Islet of Langerhans (tissue), 1 donor: ENCODE results near the gene PTPN11.
"Not testable (repeated sequence)": the region's sequence is repeated elsewhere in the genome, so short reads cannot be mapped to it uniquely, and the experiment has no call there.

ENCODE experiments used
- FAIRE-seq: peaks from one replicate; lab custom pipeline; 2011; peaks lifted over from hg19 to GRCh38; lab: Jason Lieb, UNC

PTPN11 gene

GRCh38 chr12:112514926-112515642, 96.3 kb downstream of the PTPN11 start:
- no peak for FAIRE-seq

DNA sequence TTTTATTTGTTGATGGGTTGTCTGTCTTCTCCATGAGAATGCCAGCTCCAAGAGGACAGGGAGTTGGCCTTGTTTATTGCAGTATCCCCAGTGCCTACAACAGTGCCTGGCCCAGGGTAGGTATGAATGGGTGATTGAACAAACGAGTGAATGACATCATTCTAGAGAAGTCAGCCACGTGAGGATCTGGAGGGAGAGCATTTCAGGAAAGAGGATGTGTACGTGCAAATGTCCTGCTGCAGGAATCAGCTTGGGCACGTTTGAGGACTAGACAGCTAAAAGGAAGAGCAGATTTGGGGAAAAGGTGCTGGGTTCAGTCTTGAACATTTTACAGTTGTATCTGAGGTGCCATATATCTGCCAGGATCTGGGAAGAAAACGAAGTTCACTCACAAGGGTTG, 97.1 kb downstream of the PTPN11 start:
- FAIRE-seq, result no peak

- FAIRE-seq, result no peak
Measured at GRCh38 chr12:112517730-112518364, 99.1 kb downstream of the PTPN11 start.

DNA sequence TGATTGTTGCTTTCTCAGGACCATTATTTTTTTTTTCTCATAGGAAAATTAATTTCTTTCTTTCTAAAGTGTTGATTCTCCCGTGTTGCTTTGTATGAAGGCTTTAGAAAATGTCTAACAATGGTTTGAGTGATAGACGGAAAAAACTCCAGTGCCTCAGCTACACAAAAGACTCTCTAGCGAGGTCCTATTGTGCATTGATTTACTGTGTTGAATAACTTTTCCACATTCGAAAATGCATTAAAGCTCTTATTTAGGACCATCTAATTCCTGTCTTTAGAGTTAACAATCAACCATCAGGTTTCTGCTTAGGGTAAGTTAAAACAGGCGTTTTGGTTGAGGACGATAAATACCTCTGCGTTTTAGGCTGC, 99.6 kb downstream of the PTPN11 start:
- no peak for FAIRE-seq

DNA sequence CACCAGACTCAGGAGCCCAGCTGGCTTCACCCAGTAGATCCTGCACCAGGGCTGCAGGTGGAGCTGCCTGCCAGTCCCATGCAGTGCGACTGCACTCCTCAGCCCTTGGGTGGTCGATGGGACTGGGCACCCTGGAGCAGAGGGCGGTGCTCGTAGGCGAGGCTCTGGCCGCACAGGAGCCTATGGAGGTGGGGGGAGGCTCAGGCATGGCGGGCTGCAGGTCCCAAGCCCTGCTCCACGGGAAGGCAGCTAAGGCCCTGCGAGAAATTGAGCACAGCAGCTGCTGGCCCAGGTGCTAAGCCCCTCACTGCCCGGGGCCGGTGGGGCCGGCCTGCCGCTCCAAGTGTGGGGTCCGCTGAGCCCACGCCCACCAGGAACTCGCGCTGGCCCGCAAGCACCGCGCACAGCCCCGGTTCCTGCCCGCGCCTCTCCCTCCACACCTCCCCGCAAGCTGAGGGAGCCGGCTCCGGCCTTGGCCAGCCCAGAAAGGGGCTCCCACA, 101.1 kb downstream of the PTPN11 start:
- FAIRE-seq, result not testable (repeated sequence)

GRCh38 chr12:112523856-112524255, 105.1 kb downstream of the PTPN11 start:
- no peak for FAIRE-seq

- no peak for FAIRE-seq
Measured at GRCh38 chr12:112524269-112524668, 105.5 kb downstream of the PTPN11 start.

DNA sequence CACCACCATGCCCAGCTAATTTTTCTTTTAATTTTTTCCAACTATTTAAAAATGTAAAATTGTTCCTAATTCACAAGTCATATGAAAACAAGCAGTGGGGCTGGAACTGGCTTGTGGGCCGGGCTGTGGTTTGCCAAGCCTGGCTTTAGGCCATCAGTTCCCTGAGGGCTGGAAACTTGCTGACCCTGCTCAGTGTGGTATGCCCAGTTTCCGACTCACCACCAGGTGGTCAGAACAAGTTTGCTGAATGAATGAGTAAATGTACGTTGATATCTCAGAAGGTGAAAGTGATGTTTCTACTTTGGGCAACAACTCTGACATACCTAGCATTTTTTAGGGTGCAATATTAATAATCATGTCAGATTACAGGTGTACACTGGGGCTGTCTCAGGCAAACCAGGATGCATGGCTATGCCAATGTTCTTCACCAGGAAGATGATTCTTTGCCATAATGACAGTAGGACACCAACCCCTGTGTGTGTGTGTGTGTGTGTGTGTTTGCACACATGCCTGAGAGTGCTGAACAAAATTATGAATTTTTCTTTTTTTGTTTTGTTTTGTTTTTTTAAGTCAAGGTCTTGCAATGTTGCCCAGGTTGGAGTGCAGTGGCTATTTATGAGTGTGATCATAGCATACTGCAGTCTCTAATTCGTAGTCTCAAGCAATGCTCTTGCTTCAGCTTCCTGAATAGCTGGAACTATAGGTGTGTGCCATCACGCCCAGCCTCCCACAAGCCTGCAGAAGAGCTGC, 106.1 kb downstream of the PTPN11 start:
- no peak for FAIRE-seq

- FAIRE-seq, result no peak
Measured at GRCh38 chr12:112525426-112525809, 106.7 kb downstream of the PTPN11 start.

GRCh38 chr12:112527082-112527481, 108.3 kb downstream of the PTPN11 start:
- FAIRE-seq, result no peak

- FAIRE-seq, result no peak
Measured at GRCh38 chr12:112527501-112527900, 108.8 kb downstream of the PTPN11 start.

GRCh38 chr12:112528521-112528920, 109.8 kb downstream of the PTPN11 start:
- no peak for FAIRE-seq

DNA sequence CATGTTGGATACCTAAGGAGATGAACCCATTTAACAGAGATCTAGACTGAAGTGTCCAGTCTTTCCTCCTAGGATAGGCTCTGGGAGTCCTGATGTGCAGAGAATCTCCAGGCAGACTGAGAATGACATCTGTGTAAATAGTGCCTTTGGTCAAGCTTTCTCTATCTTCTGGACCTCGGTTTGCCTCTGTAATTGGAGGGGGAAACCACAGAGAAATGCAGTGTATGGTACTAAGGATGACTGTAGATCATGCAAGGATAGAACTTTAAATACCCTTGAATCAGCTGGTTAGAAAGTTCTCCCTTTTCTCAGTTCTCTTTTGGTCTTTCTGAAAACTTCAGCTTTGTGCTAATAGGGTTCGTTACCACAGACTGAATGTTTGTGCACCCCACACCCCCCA, 112.2 kb downstream of the PTPN11 start:
- FAIRE-seq, result no peak

DNA sequence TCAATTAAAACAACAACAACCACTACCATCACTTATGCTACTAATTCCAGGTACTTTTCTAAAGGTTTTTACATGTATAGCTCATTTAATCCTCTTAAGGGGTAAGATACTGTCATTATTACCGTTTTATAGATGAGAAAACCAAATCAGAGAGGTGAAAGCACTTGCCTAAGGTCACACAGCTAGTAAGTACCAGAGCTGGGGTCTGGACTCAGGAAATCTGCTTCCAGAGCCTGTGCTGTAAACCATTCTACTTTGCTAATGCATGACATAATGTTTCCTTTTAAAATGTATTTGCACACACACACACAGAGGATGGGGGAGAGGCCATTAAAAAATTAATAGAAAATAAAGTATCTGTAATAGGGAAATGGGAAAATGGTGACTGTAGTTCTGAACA, 113.4 kb downstream of the PTPN11 start:
- no peak for FAIRE-seq

DNA sequence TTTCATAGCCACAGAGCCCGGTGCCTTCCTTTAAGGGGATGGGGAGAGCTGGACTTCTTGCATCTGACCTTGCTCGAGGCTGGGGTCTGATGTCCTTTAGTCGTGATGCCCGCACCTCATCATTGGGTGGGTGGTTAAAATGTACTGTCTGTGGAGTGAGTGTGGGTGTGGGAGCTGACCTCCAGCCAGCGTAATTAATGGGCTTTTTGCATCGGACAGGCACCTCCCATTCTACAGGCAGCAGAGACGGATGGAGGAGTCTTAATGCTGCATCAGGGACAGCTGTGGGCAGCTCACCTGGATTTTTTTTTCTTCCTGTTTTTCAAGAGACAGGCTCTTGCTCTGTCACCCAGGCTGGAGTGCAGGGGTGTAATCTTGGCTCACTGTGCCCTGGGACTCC, 114.8 kb downstream of the PTPN11 start:
- no peak for FAIRE-seq

GRCh38 chr12:112535017-112535416, 116.3 kb downstream of the PTPN11 start:
- FAIRE-seq, result no peak

DNA sequence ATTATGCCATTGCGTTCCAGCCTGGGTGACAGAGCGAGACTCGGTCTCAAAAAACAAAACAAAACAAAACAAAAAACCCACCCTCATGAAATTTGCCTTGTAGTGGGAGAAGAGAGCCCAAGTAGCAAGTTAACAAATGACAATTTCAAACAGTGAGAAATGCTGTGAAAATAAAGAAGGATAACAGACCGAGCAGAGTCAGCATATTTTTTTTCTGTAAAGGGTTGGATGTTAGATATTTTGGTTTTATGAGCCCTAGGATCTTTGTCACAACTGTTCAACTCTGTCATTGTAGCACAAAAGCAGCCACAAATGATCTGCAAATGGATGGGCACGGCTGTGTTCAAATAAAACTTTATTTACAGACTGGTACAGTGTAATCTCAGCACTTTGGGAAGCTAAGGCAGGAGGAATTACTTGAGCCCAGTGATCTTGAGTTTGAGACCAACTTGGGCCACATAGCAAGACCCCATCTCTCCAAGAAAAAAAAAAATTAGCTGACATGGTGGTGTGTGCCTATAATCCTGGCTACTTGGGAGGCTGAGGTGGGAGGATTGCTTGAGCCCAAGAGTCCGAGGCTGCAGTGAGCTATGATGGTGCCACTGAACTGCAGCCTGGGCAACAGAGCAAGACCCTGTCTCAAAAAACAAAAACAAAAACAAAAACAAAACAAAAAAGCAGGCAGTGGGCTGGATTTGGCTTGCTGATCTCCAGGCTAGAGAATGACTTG, 117.1 kb downstream of the PTPN11 start:
- no peak for FAIRE-seq

- no peak for FAIRE-seq
Measured at GRCh38 chr12:112536367-112536730, 117.6 kb downstream of the PTPN11 start.

GRCh38 chr12:112537710-112538396, 119.1 kb downstream of the PTPN11 start:
- FAIRE-seq, result no peak

- no peak for FAIRE-seq
Measured at GRCh38 chr12:112538740-112539139, 120.0 kb downstream of the PTPN11 start.

GRCh38 chr12:112539221-112539620, 120.5 kb downstream of the PTPN11 start:
- FAIRE-seq, result no peak

- no peak for FAIRE-seq
Measured at GRCh38 chr12:112540021-112540420, 121.3 kb downstream of the PTPN11 start.
